Neutrophil (primary cell): ENCODE measurements around the gene BCAP31.
A peak's percentile ranks its signal among the peaks of the same experiment; 100 is the strongest.
"Not testable (repeated sequence)": the region's sequence is repeated elsewhere in the genome, so short reads cannot be mapped to it uniquely, and the experiment has no call there.

ENCODE experiments used
- H3K27ac ChIP-seq: fragments of 200-600 bp; sonication (generic); 2 replicates; pipeline ENCODE4 v1.5.1; 2016; ENCODE audit warnings: mild to moderate bottlenecking, moderate library complexity
- H3K27me3 ChIP-seq: fragments of 200-600 bp; sonication (generic); 2 replicates; pipeline ENCODE4 v1.6.0; 2016; ENCODE audit warnings: mild to moderate bottlenecking
- H3K36me3 ChIP-seq: fragments of 200-600 bp; sonication (generic); 2 replicates; pipeline ENCODE4 v1.5.1; 2017
- H3K4me1 ChIP-seq, 2 experiments: fragments of 200-600 bp in 1 of 2; sonication (generic) in 1 of 2; 1 replicate in 1 of 2; 2 replicates in 1 of 2; pipeline versions ENCODE4 v1.5.1 to v1.6.1; 2013 to 2016; ENCODE audit warnings: low read depth in 1 of 2, low read length in 1 of 2, mild to moderate bottlenecking in 1 of 2, moderate library complexity in 1 of 2; ENCODE audit not compliant: control insufficient read depth in 1 of 2, insufficient read depth in 1 of 2
- H3K4me3 ChIP-seq, 2 experiments: fragments of 200-600 bp in 1 of 2; sonication (generic) in 1 of 2; 1 replicate in 1 of 2; 2 replicates in 1 of 2; pipeline ENCODE4 v1.5.1; 2013 to 2016; ENCODE audit warnings: low read depth in 1 of 2, low read length in 1 of 2, mild to moderate bottlenecking in 1 of 2, moderate library complexity in 1 of 2
- H3K9me3 ChIP-seq: fragments of 200-600 bp; sonication (generic); 2 replicates; pipeline ENCODE4 v1.5.1; 2016
- CTCF ChIP-seq: fragments of 200-600 bp; sonication (generic); IDR thresholded peaks from 2 replicates; pipeline ENCODE4 v1.5.1; 2016; ENCODE audit warnings: antibody characterized with exemption

The BCAP31 gene

GRCh38 chrX:153687121-153688039, 36.8 kb downstream of the BCAP31 start, which contains the start of gene SLC6A8:
Gene SLC6A8, plus strand, starts transcription at chrX:153687926. Its CDS starts 649 bp downstream, at chrX:153688575.
- Histone ChIP-seq H3K4me3 (peak within 1 kb of the TSS; percentile 27 to 50), H3K4me1 (no peaks in the 10 kb centered on the region), H3K9me3 (no peaks in the 10 kb centered on the region), H3K27me3 (peaks cover 91% of the 10 kb centered on the region), H3K36me3 (no peaks in the 10 kb centered on the region), H3K27ac (no peak within 1 kb of the TSS)
- peak; percentile 11 for TF ChIP-seq CTCF

GRCh38 chrX:153686711-153687110, 37.5 kb downstream of the BCAP31 start:
- H3K27ac ChIP-seq, result no peak overlapping the region
- no peaks in the 10 kb centered on the region for H3K4me1 ChIP-seq
- H3K36me3 ChIP-seq, result no peaks in the 10 kb centered on the region
- H3K4me3 ChIP-seq, result no peak overlapping the region
- H3K9me3 ChIP-seq, result no peaks in the 10 kb centered on the region
- H3K27me3 ChIP-seq, result peaks cover 88% of the 10 kb centered on the region
- TF ChIP-seq CTCF, result no peak

- Histone ChIP-seq H3K36me3 (no peaks in the 10 kb centered on the region), H3K27me3 (peaks cover 88% of the 10 kb centered on the region), H3K9me3 (no peaks in the 10 kb centered on the region), H3K4me3 (no peak overlapping the region), H3K4me1 (no peaks in the 10 kb centered on the region), H3K27ac (no peak overlapping the region)
- TF ChIP-seq CTCF, result no peak
Observed at GRCh38 chrX:153685751-153686696, 38.2 kb downstream of the BCAP31 start.

GRCh38 chrX:153685156-153685536, 39.0 kb downstream of the BCAP31 start:
- TF ChIP-seq CTCF, result no peak
- Histone ChIP-seq H3K27ac (no peak overlapping the region), H3K36me3 (no peaks in the 10 kb centered on the region), H3K27me3 (peaks cover 80% of the 10 kb centered on the region), H3K9me3 (no peaks in the 10 kb centered on the region), H3K4me1 (no peaks in the 10 kb centered on the region), H3K4me3 (no peak overlapping the region)

GRCh38 chrX:153684467-153685155, 39.6 kb downstream of the BCAP31 start:
- H3K9me3 ChIP-seq, result no peaks in the 10 kb centered on the region
- no peaks in the 10 kb centered on the region for H3K4me1 ChIP-seq
- H3K27me3 ChIP-seq, result peaks cover 80% of the 10 kb centered on the region
- no peak overlapping the region for H3K27ac ChIP-seq
- no peaks in the 10 kb centered on the region for H3K36me3 ChIP-seq
- no peak overlapping the region for H3K4me3 ChIP-seq
- TF ChIP-seq CTCF, result no peak

- H3K27ac ChIP-seq, H3K4me3 ChIP-seq, H3K36me3 ChIP-seq, H3K4me1 ChIP-seq, H3K9me3 ChIP-seq: not testable (repeated sequence)
- H3K27me3 ChIP-seq, result peaks cover 75% of the 10 kb centered on the region
Observed at GRCh38 chrX:153683486-153683885, 40.7 kb downstream of the BCAP31 start.
